GM19351 (cell line): Measurements from ENCODE around the gene CLEC17A.

ENCODE experiments used
- ATAC-seq: cut with Tn5 transposase; IDR thresholded peaks from one replicate; pipeline ENCODE4 v1.9.1; 2021; ENCODE audit warnings: mild to moderate bottlenecking, moderate library complexity; ENCODE audit not compliant: unreplicated experiment

CLEC17A gene

DNA sequence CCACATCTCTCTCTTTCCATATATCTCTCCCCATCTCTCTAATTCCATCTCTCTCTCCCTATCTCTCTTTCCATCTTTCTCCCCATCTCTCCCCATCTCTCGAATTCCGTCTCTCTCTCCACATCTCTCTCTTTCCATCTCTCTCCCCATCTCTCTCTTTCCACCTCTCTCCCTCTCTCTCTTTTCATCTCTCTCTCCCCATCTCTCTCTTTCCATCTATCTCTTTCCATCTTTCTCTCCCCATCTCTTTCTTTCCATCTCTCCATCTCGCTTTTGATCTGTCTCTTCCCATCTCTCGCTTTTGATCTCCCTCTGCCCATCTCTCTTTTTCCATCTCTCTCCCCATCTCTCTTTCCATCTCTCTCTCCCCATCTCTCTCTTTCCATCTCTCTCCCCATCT is 66.1 kb downstream of the CLEC17A start:
- ATAC-seq = no peak

DNA sequence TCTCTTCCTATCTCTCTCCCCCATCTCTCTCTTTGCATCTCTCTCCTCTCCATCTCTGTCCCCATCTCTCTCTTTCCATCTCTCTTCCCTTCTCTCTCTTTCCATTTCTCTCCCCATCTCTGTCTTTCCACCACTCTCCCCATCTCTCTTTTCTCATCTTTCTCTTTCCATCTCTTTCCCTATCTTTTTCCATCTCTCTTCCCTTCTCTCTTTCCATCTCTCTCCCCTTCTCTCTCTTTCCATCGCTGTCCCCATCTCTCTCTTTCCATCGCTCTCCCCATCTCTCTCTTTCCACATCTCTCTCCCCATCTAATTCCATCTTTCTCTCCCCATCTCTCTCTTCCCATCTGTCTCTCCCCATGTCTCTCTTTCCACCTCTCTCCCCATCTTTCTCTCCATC is 67.3 kb downstream of the CLEC17A start:
- ATAC-seq = no peak

DNA sequence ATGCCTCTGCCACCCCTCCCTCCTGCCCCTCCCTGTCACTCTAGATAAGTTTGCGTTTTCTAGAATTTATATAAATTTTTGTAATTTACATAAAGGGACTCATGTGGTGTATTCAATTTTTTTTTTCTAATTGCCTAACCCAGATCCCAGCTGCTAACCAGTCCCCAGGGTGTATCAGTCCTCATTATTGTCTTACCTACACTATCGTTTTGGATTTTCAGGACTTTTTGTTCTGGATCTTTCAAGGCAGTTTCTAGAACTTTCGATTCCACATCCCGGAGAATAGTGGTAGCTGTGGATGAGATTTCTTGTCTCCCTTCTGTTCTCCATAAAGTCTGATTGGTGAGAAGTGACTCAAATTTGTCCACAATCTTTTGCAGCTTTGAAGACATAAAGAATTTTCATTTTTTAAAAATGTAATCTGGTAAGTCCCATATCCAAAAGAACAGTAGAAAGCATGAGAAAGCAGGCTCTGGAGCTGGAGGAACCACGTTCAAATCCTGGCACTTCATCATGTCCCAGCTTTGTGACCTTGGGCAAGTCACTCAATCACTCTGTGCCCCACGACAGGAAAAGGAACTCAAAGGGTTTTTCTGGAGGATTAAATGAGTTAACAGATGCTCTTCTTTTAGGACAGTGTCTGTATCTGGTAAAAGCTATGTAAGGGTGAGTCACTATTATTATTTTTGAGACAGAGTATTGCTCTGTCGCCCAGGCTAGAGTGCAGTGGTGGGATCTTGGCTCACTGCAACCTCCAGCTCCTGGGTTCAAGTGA is 72.1 kb downstream of the CLEC17A start:
- no peak for ATAC-seq

DNA sequence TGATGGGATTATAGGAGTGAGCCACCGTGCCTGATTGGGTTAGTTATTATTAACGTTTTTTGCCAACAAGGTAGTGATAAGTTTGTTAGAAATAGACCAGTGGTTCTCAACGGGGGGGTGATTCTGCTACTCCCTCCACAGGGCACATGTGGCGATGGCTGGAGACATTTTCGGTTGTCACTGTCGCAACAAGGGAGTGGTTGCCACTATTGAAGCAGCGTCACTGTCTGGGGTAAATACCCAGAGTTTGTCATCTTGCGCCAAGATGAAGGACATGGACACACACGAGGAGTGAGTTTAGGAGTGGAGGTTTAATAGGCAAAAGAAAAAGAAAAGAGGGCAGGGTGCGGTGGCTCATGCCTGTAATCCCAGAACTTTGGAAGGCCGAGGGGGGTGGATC is 72.8 kb downstream of the CLEC17A start:
- ATAC-seq = no peak

DNA sequence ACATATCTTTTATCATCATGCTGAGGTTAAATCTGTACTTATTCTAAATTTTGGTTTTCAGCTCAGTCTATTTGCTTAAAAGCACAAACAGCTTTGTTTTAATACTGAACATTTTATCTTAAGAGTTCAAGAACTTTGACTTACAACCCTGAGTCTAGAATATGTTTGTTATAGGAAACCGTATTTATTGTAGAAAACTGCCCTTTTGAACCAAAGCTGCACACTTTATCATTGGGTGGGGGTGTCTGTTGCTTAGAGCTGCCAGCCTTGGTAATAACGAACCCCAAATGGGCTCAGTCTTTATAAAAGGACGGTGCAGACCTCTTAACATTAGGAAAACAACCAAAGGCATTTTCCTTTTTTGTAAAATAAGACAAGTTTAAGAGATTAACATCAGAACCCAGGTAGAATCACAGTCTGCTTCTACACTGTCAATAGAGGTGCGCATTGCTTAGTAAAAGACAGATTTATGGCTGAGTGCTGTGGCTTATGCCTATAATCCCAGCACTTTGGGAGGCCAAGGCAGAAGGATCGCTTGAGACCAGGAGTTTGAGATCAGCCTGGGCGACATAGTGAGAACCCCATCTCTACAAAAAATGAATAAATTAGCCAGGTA is 77.1 kb downstream of the CLEC17A start:
- no peak for ATAC-seq

DNA sequence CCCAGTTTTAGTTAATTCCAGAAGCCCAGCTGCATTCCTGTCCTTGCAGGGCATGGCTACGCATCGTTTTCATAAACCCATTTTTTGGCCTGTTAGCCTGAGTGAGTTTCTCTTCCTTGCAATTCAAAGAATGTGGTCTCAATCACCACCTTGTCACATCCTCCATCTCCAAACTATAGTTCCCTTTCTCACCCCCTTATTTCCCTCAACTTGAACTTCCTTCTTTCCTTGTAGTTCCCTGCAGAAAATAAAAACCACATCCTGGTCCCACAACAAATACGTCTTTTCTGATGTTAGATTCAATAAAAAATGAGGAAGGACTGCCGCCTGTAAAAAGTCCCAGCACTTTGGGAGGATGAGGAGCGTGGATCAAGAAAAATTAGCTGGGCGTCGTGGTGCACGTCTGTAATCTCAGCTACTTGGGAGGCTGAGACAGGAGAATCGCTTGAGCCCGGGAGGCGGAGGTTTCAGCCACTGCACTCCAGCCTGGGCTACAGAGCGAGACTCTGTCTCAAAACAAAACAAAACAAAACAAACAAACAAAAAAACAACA is 78.6 kb downstream of the CLEC17A start:
- ATAC-seq = no peak
